Measurements from ENCODE around the gene ADGRG7.

GRCh38 chr3:100725935-100726513 is 116.6 kb downstream of the ADGRG7 start:
- TF ChIP-seq GATA3 (IDR thresholded peaks at IDR 0.05; ENCODE audit: low read depth, low read length) (no peak), GATA2 (IDR thresholded peaks at IDR 0.05; ENCODE audit: low read depth, low read length) (no peak)

Data from SH-SY5Y (cell line).